Measurements from ENCODE around the gene LRRFIP1.
"Not testable (repeated sequence)": the region's sequence is repeated elsewhere in the genome, so short reads cannot be mapped to it uniquely, and the experiment has no call there.

LRRFIP1 gene

DNA sequence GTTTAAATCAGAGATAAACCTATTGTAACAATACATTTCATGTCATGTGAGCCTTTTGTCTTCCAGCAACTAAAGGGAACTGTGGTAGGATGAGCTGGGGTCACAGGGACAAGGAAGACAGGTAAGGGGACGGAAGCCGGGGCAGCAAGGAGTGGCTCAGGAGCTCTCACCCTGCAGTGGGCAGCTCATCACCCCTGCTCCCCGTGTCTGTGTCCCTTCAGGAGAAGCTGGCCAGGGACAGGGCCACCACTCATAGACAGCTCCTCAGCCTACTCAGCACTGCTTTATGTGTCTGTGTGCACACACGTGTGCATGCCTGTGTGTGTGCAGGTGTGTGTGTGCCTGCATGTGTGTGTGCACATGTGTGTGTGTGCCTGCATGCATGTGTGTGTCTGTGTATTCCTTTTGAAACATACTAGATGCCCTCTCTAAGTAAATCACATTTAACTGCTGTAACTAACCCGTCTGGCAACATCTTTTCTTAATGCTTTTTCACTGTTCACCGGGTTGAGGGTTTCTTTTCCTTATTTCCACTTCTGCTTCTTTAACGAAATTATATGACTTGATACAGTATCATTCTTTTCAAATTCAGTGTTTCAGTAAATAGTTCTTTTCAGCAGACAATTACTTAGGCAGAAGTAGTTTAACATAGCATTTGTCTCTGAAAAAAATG lies 44.2 kb downstream of the LRRFIP1 start:
- DNase-seq: peak in 1 of 42 donors; percentile 5
- intact Hi-C loops (cut with DNase I): no loop called here

DNA sequence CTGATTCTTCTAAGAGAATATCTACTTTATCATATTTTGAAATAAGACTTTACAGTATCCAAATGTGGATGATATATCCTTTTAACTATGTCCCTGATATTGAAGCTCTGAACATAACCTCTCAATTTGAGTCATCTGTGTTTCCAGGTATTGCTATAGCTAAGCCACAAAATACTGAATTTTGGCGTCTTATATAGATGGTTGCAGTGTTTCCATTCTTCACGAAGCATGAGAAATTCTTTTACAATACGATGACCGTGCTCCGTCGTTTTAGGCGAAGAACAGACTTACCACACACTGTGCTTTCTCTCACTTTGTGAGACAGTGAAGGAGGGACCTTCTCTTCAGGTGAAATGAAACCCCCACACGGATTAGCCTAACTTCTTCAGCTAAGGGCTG lies 45.3 kb downstream of the LRRFIP1 start:
- DNase-seq: no peak
- intact Hi-C loops (cut with DNase I): no loop called here

DNA sequence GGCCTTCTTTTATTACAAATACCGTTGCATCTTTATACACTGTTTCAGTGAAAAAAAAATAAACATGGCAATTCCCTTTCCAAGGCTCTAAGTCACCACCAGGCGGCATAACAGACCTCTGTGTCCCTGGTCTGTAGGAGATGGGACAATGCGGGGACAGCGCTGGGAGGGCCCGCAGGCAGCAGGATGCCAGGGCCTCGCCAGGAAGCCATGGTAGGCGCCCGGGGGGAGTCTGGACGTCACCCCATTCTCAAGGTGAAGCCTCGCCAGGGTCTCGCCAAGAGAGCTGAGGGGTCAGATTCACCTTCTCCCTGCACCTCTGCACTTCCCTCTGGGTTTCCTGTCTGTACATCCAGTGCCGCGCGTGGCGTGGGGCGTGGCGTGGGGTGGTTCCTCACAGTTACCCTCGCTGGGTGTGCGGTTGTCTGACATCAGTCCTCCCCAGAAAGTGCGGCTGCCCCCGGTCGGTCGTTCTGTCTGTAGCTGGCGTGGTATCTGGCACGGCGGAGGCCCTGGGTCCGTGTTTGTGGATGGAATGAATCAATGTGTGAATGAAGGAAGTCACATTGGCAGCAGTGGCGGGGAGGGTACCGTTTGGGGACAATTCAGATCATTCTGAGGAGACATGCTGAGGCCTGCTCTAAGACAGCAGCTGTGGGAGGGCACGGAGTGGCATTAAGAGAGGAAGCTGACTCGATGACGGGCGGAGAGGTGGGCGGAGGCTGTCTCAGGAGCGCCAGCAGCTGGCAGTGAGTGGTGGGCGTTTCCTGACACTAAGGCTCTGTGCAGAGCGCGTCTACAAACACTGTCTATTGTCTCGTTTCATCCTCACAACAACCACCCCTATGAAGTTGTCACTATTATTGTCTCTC lies 46.0 kb downstream of the LRRFIP1 start:
- intact Hi-C loops (cut with DNase I): loop anchor here (2.0 kb wide), 1 partner anchor 71 kb away; no protein-coding TSS in a partner anchor
- DNase-seq: peak; percentile 51 to 95 (median 81)

DNA sequence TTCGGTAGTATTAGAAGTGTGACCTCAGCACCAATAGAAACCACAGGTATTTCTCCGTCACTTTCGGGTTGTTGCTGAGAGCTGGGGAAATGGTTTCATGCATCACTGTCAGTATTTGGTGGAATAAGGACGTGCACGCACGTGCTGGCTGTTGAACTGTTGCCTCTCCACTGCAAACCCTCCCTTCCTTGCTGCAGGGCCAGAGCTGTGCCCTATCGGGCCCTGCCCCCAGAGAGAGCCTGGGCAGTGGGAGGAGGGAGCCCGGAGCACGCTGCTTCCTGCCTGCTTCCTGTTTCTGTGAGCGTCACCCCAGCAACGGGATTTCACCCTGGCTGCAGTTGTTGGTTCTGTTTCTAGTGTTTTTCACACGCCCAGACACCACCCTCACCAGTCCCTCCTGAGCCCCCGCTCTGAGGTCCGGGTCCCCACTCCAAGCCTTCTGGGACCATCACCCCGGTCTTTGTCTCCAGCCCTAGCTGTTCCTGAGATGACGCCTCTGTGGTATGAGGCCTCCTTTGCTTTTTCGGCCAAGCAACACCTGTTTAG lies 47.4 kb downstream of the LRRFIP1 start:
- DNase-seq: peak in 41 of 42 donors; percentile 38 to 83 (median 65)
- intact Hi-C loops (cut with DNase I): loop anchor here (2.0 kb wide), 1 partner anchor 70 kb away; no protein-coding TSS in a partner anchor

DNA sequence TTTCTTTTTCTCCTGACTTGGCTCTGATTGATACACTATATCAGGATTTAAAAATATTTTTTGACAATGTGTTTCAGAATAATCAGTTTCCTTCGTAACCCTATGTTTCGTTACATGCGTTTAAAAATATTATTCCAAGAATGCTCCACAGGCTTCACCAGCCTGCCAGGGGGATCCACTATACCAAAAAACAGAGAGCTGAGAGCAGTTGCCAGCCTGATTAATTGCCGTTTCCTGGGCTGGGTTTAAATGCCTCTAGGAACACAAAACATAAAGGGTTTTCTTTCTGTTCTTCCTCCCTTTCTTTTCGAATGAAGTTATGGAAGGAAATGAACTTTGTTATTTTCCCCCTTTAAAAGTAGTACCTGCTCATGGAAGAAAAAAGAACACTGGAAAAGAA lies 47.9 kb downstream of the LRRFIP1 start:
- peak in 1 of 42 donors; percentile 22 for DNase-seq
- intact Hi-C loops (cut with DNase I): loop anchor here (2.0 kb wide), 1 partner anchor 69 kb away; no protein-coding TSS in a partner anchor

DNA sequence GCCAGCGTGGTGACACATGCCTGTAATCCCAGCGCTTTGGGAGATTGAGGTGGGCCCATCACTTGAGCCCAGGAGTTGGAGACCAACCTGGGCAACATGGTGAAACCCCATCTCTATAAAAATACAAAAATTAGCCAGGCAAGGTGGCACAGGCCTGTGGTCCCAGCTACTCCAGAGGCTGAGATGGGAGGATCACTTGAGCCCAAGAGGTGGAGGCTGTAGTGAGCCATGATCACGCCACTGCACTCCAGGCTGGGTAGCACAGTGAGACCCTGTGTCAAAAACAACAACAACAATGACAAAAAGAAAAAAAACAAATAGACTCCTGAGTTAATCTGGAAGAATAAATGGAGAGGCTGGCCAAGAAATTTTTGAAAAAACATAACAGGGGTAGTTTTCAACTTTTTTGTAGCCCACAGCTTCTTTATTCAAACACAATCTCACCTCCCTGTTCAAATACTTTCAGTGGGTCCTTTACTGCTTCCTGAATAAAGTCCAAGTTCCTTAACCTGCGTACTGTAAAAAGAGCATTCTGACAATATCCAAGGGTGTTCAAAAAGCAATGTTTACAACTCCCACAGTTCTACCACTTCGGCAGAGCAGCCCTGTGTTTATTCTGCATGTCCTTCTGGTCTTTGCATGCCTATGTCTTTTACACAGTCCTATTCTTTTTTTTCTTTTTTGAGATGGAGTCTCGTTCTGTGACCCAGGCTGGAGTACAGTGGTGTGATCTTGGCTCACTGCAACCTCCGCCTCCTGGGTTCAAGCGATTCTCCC lies 53.5 kb downstream of the LRRFIP1 start:
- intact Hi-C loops (cut with DNase I): no loop called here
- DNase-seq: no peak

DNA sequence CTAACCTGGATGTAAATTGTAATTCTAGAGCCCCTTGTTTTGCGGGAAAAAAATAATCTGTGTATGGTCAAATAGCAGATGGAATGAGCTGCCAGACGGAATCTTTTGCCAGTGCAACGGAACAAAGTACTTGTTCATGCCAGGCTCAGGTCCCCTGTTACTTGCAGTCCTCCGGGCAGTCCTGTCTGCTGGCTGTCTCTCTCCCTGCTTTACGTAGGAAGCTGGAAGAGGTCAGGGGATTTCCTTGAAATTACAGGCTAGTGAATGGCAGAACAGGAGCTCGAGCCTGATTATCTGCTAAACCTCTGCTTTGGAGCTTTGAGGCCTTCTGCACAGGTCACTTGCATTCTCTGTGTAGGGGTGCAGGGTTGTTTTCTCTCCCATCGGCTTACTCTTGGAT lies 54.8 kb downstream of the LRRFIP1 start:
- intact Hi-C loops (cut with DNase I): no loop called here
- peak in 2 of 42 donors; percentile 1 to 30 for DNase-seq

DNA sequence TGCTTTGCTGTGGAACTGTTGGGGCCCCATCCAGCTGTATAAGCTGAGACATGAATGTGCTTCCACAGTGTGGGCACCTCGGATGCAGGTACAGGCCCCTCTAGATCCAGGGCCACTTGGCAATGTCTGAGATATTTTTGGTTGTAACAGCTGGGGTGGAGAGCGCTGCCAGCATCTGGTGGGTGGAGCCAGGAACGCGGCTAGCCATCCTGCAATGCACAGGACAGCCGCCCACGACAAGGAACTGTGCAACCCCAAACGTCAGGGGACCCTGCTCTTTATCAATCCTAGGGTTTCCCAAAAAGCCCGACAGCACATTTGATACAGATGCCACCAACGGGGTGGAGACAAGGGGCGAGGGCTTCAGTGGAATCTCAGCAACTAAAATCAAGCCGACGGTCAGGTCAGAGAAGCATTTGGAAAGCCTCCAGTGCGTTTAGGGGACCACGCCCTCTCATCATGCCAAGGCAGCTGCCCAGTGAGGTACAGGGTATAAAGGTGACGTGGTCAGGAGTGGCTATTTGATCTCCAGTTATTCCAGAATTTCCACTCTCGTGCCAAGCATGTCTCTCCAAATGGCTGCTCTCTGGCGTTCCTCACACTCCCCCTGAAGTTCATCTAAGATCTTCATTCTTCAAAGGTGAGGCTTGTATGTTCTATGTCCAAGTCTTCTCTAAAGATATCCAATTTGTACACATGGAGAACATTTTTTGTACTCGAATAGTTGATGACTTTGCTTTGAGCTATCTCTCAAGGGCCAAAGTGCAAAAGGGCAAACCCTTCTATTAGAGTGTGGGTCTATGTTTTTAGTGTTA lies 55.7 kb downstream of the LRRFIP1 start:
- intact Hi-C loops (cut with DNase I): no loop called here
- DNase-seq: peak in 1 of 42 donors; percentile 19

DNA sequence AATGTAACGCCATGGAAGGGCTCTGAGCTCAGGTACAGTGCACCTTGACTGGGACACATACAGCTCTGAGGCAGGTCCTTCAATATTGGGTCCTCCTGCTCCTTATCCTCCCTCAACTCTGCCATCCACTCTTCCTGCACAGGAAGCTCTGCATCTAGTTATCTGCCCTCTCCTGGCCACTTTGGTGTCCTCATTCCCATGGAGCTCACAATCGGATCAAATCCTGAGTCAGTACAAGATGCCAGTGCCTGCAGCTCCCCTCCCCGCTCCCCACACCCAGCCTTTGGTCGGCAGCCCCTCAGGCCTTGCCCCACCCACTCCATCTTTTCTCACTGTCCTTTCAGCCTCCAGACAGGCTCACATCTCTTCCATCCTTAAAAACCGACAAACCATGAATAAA lies 58.0 kb downstream of the LRRFIP1 start:
- intact Hi-C loops (cut with DNase I): no loop called here
- DNase-seq: no peak

DNA sequence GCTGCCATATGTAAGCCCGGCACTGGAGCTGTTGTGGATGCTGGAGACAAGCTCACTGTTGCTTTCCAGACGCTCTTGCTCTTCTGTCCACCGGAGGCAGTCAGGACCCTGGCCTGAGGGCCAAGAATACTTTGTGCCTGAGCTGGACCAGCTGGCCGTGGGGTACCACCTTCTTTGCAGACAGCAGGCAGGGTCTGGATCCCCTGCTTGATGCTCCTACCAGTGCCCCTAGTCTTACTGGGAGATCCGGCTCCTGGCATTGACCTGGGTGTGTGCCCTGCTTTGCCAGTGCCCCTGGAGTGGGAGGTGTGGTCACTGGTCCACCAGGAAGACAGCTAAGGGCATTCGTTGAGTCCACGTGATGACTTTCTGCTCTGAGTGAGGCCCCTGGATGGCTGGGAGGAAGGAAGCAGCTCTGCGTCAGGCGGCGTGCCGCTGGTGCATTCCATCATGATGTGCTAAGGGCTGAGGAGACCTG lies 59.3 kb downstream of the LRRFIP1 start:
- peak in 1 of 42 donors; percentile 50 for DNase-seq
- intact Hi-C loops (cut with DNase I): no loop called here

DNA sequence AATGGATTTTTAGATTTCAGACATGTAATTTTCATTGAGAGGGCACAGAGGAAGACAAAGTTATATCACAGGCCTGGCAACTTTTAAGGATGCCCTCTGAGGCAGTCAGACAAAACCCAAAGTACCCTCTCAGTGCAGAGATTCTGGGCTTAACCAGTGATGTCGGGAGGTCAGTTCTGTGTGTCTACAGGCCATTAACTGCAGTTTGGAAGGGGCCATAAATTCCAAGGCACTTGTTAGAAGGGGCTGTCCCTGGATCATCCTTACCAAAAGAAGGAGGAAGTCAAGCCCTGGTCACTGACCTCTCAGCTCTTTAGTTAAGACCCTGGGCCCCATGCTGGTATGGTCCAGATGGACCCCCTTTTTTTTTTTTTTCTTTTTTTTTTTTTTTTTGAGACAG lies 60.7 kb downstream of the LRRFIP1 start:
- intact Hi-C loops (cut with DNase I): no loop called here
- DNase-seq: no peak

DNA sequence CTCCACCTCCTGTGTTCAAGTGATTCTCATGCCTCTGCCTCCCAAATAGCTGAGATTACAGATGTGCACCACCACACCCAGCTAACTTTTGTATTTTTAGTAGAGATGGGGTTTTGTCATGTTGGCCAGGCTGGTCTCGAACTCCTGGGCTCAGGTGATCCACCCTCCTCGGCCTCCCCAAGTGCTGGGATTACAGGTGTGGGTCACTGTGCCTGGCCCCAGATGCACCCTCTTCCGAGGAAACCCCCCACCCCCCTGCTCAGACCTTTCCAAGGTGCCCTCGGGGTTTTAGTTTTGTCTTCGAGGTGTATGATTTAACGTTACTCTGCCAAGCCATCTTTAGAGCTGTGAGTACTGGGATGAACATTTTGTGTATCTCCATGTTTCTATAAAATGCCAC lies 61.2 kb downstream of the LRRFIP1 start:
- intact Hi-C loops (cut with DNase I); DNase-seq: not testable (repeated sequence)

DNA sequence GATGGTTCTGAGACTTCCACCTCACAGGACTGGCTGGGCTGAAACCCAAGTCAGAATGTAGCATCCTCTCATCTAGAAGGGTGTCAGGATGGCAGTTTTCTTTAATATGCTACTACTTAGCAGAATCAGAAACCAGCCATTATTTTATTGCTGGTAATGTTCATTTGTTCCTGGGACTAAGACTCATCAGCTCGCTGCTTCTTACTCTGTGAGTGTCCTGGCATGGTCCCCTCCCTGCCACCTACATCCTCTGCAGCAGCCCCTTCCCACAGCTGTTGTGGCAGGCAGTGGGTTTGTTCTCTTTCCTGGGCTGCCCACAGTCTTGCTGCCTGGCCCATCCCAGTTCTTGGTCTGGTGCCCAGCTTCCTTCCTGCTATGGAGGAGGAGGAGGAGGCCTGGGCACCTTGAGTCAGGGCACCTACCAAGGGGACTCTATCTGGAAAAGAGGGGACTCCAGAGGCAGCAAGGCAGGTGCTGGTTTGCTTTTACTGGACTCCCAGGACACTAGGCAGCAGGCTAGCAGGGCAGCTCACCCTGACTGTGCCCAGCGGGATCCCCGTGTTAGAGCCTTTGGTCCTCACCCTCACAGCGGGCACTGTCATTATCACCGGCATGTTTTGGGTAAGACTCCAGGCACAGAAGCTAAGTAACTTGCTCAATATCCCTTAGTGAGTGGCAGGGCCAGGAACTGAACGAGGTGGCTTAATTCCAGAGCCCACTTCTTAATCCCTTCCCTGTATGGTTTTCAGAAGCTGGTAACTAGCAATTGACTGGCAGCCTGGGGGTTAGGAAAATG lies 62.1 kb downstream of the LRRFIP1 start:
- DNase-seq: peak in 4 of 42 donors; percentile 25 to 45 (median 35)
- intact Hi-C loops (cut with DNase I): no loop called here

DNA sequence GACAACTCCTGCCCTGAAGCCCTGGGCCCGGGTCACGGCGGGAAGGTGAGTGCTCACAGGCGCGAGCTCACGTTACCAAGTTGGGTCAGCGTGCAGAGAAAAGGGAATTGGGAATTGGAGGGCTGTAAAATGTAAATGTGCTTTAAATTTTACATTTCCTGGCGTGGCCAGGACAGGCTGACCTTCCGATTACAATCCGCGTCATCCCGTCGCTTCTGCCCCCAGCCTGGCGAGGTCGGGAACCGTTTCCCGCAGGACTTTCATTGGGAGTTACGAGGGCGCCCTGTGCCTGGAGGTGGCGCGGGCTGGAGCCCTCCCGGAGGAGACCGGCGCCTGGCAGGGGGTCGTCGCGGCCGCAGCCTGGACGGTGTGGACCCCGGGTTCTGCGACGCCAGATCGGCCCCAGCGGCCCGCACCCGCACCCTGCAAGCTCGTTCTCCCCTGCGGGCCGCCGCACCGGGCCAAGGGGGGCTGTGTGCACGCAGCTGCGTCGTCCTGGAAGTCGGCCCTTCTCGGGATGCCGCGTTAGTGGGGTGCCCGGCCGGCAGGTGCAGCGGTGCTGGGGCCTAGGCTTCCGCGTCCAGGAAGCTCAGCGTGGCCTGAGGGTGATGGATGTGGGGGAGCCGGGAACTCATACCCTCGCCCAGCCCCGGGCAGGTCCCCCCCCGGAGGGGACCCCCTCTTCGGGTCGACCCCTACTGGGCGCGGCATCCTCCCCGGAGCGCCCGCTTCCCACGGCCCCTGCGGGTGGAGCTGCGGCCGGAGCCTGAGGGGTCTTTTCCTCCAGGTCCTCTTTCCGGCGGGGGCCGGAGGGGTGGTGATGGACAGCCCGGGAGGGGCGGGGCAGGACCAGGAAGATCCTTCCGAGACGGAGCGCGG lies 63.9 kb downstream of the LRRFIP1 start:
- peak in 6 of 42 donors; percentile 18 to 53 (median 30) for DNase-seq
- intact Hi-C loops (cut with DNase I): no loop called here

DNA sequence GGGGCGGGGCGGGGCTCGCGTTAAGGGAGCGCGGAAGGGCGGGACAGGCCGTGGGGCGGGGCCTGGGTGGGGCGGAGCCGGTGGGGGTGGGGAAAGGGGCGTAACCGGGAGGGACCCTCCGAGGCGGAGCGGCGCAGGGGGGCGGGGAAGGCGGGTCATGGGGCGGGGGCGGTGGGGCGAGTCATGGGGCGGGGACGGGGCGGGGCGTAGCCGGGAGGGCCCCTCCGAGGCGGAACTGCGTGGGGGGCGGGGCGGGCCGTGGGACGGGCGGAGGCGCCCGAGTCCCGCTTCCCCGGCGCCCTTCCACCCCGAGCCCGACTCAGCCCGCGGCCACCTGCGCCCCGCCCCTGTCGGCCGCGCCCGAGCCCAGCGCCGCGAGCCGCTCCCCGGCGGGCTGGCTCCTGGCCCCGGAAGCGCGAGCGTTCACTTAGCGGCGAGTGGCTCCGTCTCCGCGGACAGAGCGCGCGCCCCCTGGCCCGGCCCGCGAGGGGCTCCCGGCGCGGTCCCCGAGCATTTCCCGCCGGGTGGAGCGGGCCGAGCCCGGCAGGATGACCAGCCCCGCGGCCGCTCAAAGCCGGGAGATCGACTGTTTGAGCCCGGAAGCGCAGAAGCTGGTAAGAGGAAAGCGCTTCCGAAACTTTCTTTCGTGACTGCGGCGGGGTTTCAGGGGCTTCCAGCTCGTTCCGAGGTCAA lies 64.7 kb downstream of the LRRFIP1 start:
- intact Hi-C loops (cut with DNase I): no loop called here

More for the DNA sequence above, 64.7 kb downstream of the LRRFIP1 start:
- DNase-seq: peak; percentile 77 to 97 (median 92)
